Astrocyte (in vitro differentiated cells and primary cell): ENCODE measurements around the gene ZNF124. TPM values are rescaled to one million over a fixed set of nuclear protein-coding genes. Genes with fewer than 3 reads are reported as not detected.

ENCODE experiments used
- DNase-seq: peaks from one replicate; pipeline ENCODE4 v3.0.0-alpha.2; 2010; ENCODE audit warnings: low read depth
- FAIRE-seq: peaks from 2 replicates; lab custom pipeline; 2011; peaks lifted over from hg19 to GRCh38; lab: Jason Lieb, UNC
- H2AFZ ChIP-seq: 2 replicates; pipeline ENCODE4 v1.6.0; 2012; ENCODE audit warnings: low read depth, low read length, inconsistent platforms
- H3K27ac ChIP-seq: 2 replicates; pipeline ENCODE4 v1.5.1; 2011; ENCODE audit warnings: low read depth, low read length, inconsistent platforms
- H3K27me3 ChIP-seq: 2 replicates; pipeline ENCODE4 v1.6.0; 2011; ENCODE audit warnings: low read length, inconsistent platforms; ENCODE audit not compliant: insufficient read depth
- H3K36me3 ChIP-seq: 2 replicates; pipeline ENCODE4 v1.5.1; 2011; ENCODE audit warnings: low read length, inconsistent platforms; ENCODE audit not compliant: insufficient read depth
- H3K4me1 ChIP-seq: 2 replicates; pipeline ENCODE4 v1.5.1; 2011; ENCODE audit warnings: low read length, inconsistent platforms; ENCODE audit not compliant: insufficient read depth
- H3K4me2 ChIP-seq: 2 replicates; pipeline ENCODE4 v1.6.0; 2012; ENCODE audit warnings: low read length, inconsistent platforms
- H3K4me3 ChIP-seq: 2 replicates; pipeline ENCODE4 v1.5.1; 2011; ENCODE audit warnings: low read depth, mild to moderate bottlenecking, low read length, inconsistent platforms; ENCODE audit not compliant: insufficient read depth
- H3K79me2 ChIP-seq: 2 replicates; pipeline ENCODE4 v1.6.0; 2012; ENCODE audit warnings: mild to moderate bottlenecking, low read length, inconsistent platforms; ENCODE audit not compliant: insufficient read depth
- H3K9ac ChIP-seq: 2 replicates; pipeline ENCODE4 v1.6.0; 2012; ENCODE audit warnings: mild to moderate bottlenecking, low read length, inconsistent platforms
- H3K9me3 ChIP-seq: 2 replicates; pipeline ENCODE4 v1.5.1; 2012; ENCODE audit warnings: low read depth, mild to moderate bottlenecking, low read length, inconsistent platforms; ENCODE audit not compliant: insufficient read depth
- H4K20me1 ChIP-seq: 2 replicates; pipeline ENCODE4 v1.6.0; 2012; ENCODE audit warnings: low read length, inconsistent platforms; ENCODE audit not compliant: insufficient read depth
- H3K27ac Mint-ChIP-seq: one replicate; pipeline ENCODE4 v1.8.0; 2021; ENCODE audit warnings: mild to moderate bottlenecking, mixed read lengths; ENCODE audit not compliant: unreplicated experiment
- H3K27me3 Mint-ChIP-seq: one replicate; pipeline ENCODE4 v1.8.0; 2021; ENCODE audit warnings: low read depth, mixed read lengths; ENCODE audit not compliant: unreplicated experiment
- H3K36me3 Mint-ChIP-seq: one replicate; pipeline ENCODE4 v1.8.0; 2021; ENCODE audit warnings: low read depth, mixed read lengths; ENCODE audit not compliant: unreplicated experiment
- H3K4me1 Mint-ChIP-seq: one replicate; pipeline ENCODE4 v1.8.0; 2021; ENCODE audit warnings: low read depth, mixed read lengths; ENCODE audit not compliant: unreplicated experiment
- H3K4me3 Mint-ChIP-seq: one replicate; pipeline ENCODE4 v1.8.0; 2021; ENCODE audit warnings: mild to moderate bottlenecking, moderate library complexity, mixed read lengths; ENCODE audit not compliant: unreplicated experiment
- H3K9me3 Mint-ChIP-seq: one replicate; pipeline ENCODE4 v1.8.0; 2021; ENCODE audit warnings: mild to moderate bottlenecking, mixed read lengths; ENCODE audit not compliant: unreplicated experiment
- CTCF ChIP-seq: IDR thresholded peaks from 2 replicates; pipeline ENCODE4 v1.5.1; 2011; ENCODE audit warnings: low read depth, mild to moderate bottlenecking, inconsistent platforms, low read length, moderate library complexity; ENCODE audit not compliant: insufficient read depth
- EZH2 ChIP-seq: IDR thresholded peaks from 2 replicates; pipeline ENCODE4 v1.6.1; 2012; ENCODE audit warnings: mild to moderate bottlenecking, low read length, inconsistent platforms; ENCODE audit not compliant: insufficient read depth
- total RNA-seq: library from RNA; stranded (reverse); gene quantifications from 2 replicates; pipeline ENCODE4 v1.2.1, GENCODE V29; 2021

The ZNF124 gene
- total RNA-seq, 1 donor from 2014 or later = 36.5 TPM

GRCh38 chr1:247210062-247210375, 38.2 kb upstream of the ZNF124 start:
- TF ChIP-seq EZH2 = no peak
- TF ChIP-seq CTCF = no peak
- H3K9ac ChIP-seq = peak overlapping the region; percentile 85
- Mint-ChIP-seq H3K9me3 (no peaks in the 10 kb centered on the region), H3K27ac (peak overlapping the region; percentile 22), H3K4me3 (peak overlapping the region; percentile 89), H3K27me3 (no peaks in the 10 kb centered on the region), H3K4me1 (peaks cover 20% of the 10 kb centered on the region), H3K36me3 (peaks cover 13% of the 10 kb centered on the region)
- H3K4me3 ChIP-seq = peak overlapping the region; percentile 86
- peaks cover 4% of the 10 kb centered on the region for H3K9me3 ChIP-seq
- H3K79me2 ChIP-seq = peaks cover 56% of the 10 kb centered on the region
- peak overlapping the region; percentile 90 for H2AFZ ChIP-seq
- peaks cover 9% of the 10 kb centered on the region for H3K4me1 ChIP-seq
- H4K20me1 ChIP-seq = peaks cover 23% of the 10 kb centered on the region
- peak overlapping the region; percentile 68 for H3K27ac ChIP-seq
- FAIRE-seq (no peak), DNase-seq (peak; percentile 11)
- peak overlapping the region; percentile 92 for H3K4me2 ChIP-seq
- peaks cover 3% of the 10 kb centered on the region for H3K36me3 ChIP-seq
- no peaks in the 10 kb centered on the region for H3K27me3 ChIP-seq

GRCh38 chr1:247209396-247209795, 37.6 kb upstream of the ZNF124 start:
- Histone ChIP-seq H4K20me1 (peaks cover 23% of the 10 kb centered on the region), H3K4me2 (peak overlapping the region; percentile 92), H3K4me3 (peak overlapping the region; percentile 86), H3K9me3 (peaks cover 4% of the 10 kb centered on the region), H2AFZ (no peak overlapping the region), H3K9ac (peak overlapping the region; percentile 85), H3K36me3 (peaks cover 3% of the 10 kb centered on the region), H3K27me3 (no peaks in the 10 kb centered on the region), H3K4me1 (peaks cover 9% of the 10 kb centered on the region), H3K27ac (no peak overlapping the region), H3K79me2 (peaks cover 61% of the 10 kb centered on the region)
- Mint-ChIP-seq H3K27me3 (no peaks in the 10 kb centered on the region), H3K4me1 (peaks cover 20% of the 10 kb centered on the region), H3K9me3 (no peaks in the 10 kb centered on the region), H3K36me3 (peaks cover 13% of the 10 kb centered on the region), H3K27ac (peak overlapping the region; percentile 22), H3K4me3 (peak overlapping the region; percentile 89)
- TF ChIP-seq CTCF = no peak
- TF ChIP-seq EZH2 = no peak
- DNase-seq (no peak), FAIRE-seq (no peak)

GRCh38 chr1:247204177-247204647, 32.4 kb upstream of the ZNF124 start:
- H3K9ac ChIP-seq = no peak overlapping the region
- H3K27me3 ChIP-seq = no peaks in the 10 kb centered on the region
- DNase-seq (no peak), FAIRE-seq (no peak)
- H3K4me2 ChIP-seq = no peak overlapping the region
- H3K4me3 Mint-ChIP-seq = no peak overlapping the region
- H3K9me3 ChIP-seq = peaks cover 4% of the 10 kb centered on the region
- no peaks in the 10 kb centered on the region for H3K27me3 Mint-ChIP-seq
- H4K20me1 ChIP-seq = peaks cover 14% of the 10 kb centered on the region
- no peak overlapping the region for H3K27ac Mint-ChIP-seq
- peaks cover 12% of the 10 kb centered on the region for H3K36me3 ChIP-seq
- H3K79me2 ChIP-seq = peaks cover 76% of the 10 kb centered on the region
- peaks cover 2% of the 10 kb centered on the region for H3K9me3 Mint-ChIP-seq
- H3K36me3 Mint-ChIP-seq = peaks cover 43% of the 10 kb centered on the region
- no peak overlapping the region for H2AFZ ChIP-seq
- H3K4me3 ChIP-seq = no peak overlapping the region
- TF ChIP-seq CTCF = no peak
- H3K4me1 Mint-ChIP-seq = peaks cover 13% of the 10 kb centered on the region
- no peak overlapping the region for H3K27ac ChIP-seq
- peaks cover 3% of the 10 kb centered on the region for H3K4me1 ChIP-seq
